Activated CD4-positive, alpha-beta memory T cell treated with anti-CD3 and anti-CD28 coated beads for 36 hours (primary cell): ENCODE results near the gene NOSIP. TPM values are rescaled to one million over a fixed set of nuclear protein-coding genes. Genes with fewer than 3 reads are reported as not detected.
A peak's percentile ranks its signal among the peaks of the same experiment; 100 is the strongest.
"Not testable (repeated sequence)": the region's sequence is repeated elsewhere in the genome, so short reads cannot be mapped to it uniquely, and the experiment has no call there.

Experiments
- CTCF ChIA-PET: fragments of 350-600 bp; sonication (Branson Sonifier 250); formaldehyde crosslinking; loops from one replicate; lab custom pipeline; 2021; ENCODE audit warnings: antibody characterized with exemption, inconsistent platforms; lab: Charles Lee
- POLR2A ChIA-PET: fragments of 350-600 bp; sonication (Branson Sonifier 250); formaldehyde crosslinking; loops from one replicate; lab custom pipeline; 2021; ENCODE audit warnings: antibody characterized with exemption; lab: Charles Lee
- DNase-seq: peaks from one replicate; pipeline ENCODE4 v3.0.0-alpha.2; 2020
- H3K27ac Mint-ChIP-seq: one replicate; pipeline ENCODE4 v1.8.0; 2021; ENCODE audit warnings: mixed read lengths
- H3K27me3 Mint-ChIP-seq: one replicate; pipeline ENCODE4 v1.8.0; 2021; ENCODE audit warnings: mixed read lengths
- H3K36me3 Mint-ChIP-seq: one replicate; pipeline ENCODE4 v1.8.0; 2021; ENCODE audit warnings: mixed read lengths
- H3K4me1 Mint-ChIP-seq: one replicate; pipeline ENCODE4 v1.8.0; 2021; ENCODE audit warnings: low read depth, mixed read lengths
- H3K4me3 Mint-ChIP-seq: one replicate; pipeline ENCODE4 v1.8.0; 2021; ENCODE audit warnings: mild to moderate bottlenecking, mixed read lengths
- H3K9me3 Mint-ChIP-seq: one replicate; pipeline ENCODE4 v1.8.0; 2021; ENCODE audit warnings: mixed read lengths
- intact Hi-C: fragments of 100-400 bp; cut with micrococcal nuclease; formaldehyde crosslinking; loops from one replicate; pipeline ENCODE4 v1.15.1; 2023
- total RNA-seq, 2 experiments: library from RNA; stranded (reverse); gene quantifications; one replicate each; pipeline ENCODE4 v1.2.3, GENCODE V29; 2021

Gene NOSIP
- 10 to 100 TPM; 80.3 to 84.3 TPM for total RNA-seq

- Mint-ChIP-seq H3K27ac (peak within 1 kb of the TSS; percentile 92), H3K27me3 (no peaks in the 10 kb centered on the region), H3K4me3 (peak within 1 kb of the TSS; percentile 97), H3K4me1 (peaks cover 29% of the 10 kb centered on the region), H3K9me3 (no peaks in the 10 kb centered on the region), H3K36me3 (peaks cover 3% of the 10 kb centered on the region)
- ChIA-PET POLR2A (interaction anchor here (0.5 to 2.5 kb wide), 12 partner anchors 9 to 97 kb away, joined by 3 to 22 read pairs (median 6); partner anchors contain the start of genes PRMT1 and PRR12), CTCF (interaction anchor here (0.6 to 3.5 kb wide), 11 partner anchors 10 to 773 kb away, joined by 3 to 36 read pairs (median 5); partner anchors contain the start of genes PRMT1 and PRR12)
- intact Hi-C loops: loop anchor here (1.0 kb wide), 2 partner anchors 10 to 60 kb away; partner anchors contain the start of gene RRAS
- peak; percentile 98 for DNase-seq
Measured at GRCh38 chr19:49580264-49581006, at the start of gene NOSIP. Gene NOSIP, minus strand, starts transcription at chr19:49580556. Its CDS starts 19,865 bp downstream, at chr19:49560691.

- ChIA-PET POLR2A (no interaction called here), CTCF (interaction anchor here (0.7 kb wide), 1 partner anchor 51 kb away, joined by 4 read pairs; no protein-coding TSS in a partner anchor)
- no peak overlapping the region for H3K27ac Mint-ChIP-seq
Measured at GRCh38 chr19:49629659-49630058, 49.3 kb upstream of the NOSIP start.

GRCh38 chr19:49626226-49626625, 45.9 kb upstream of the NOSIP start:
- Mint-ChIP-seq H3K36me3 (peaks cover 3% of the 10 kb centered on the region), H3K4me1 (no peaks in the 10 kb centered on the region), H3K4me3 (no peak overlapping the region), H3K9me3 (no peaks in the 10 kb centered on the region), H3K27ac (no peak overlapping the region), H3K27me3 (no peaks in the 10 kb centered on the region)
- POLR2A ChIA-PET: no interaction called here
- intact Hi-C loops: no loop called here
- no peak for DNase-seq
- CTCF ChIA-PET: no interaction called here

More at GRCh38 chr19:49629659-49630058, 49.3 kb upstream of the NOSIP start:
- H3K27me3 Mint-ChIP-seq: no peaks in the 10 kb centered on the region
- no peaks in the 10 kb centered on the region for H3K4me1 Mint-ChIP-seq
- H3K9me3 Mint-ChIP-seq: no peaks in the 10 kb centered on the region
- DNase-seq: no peak
- H3K36me3 Mint-ChIP-seq: no peaks in the 10 kb centered on the region
- no peak overlapping the region for H3K4me3 Mint-ChIP-seq
- intact Hi-C loops: no loop called here

- peaks cover 3% of the 10 kb centered on the region for H3K36me3 Mint-ChIP-seq
- H3K4me3 Mint-ChIP-seq: no peak overlapping the region
- ChIA-PET CTCF (interaction anchor here (0.7 kb wide), 1 partner anchor 56 kb away, joined by 3 read pairs; no protein-coding TSS in a partner anchor), POLR2A (no interaction called here)
- DNase-seq: no peak
- intact Hi-C loops: no loop called here
- H3K27ac Mint-ChIP-seq: no peak overlapping the region
- H3K4me1 Mint-ChIP-seq: no peaks in the 10 kb centered on the region
- H3K27me3 Mint-ChIP-seq: no peaks in the 10 kb centered on the region
- no peaks in the 10 kb centered on the region for H3K9me3 Mint-ChIP-seq
Measured at GRCh38 chr19:49624967-49625910, 44.9 kb upstream of the NOSIP start.

GRCh38 chr19:49617860-49618259, 37.5 kb upstream of the NOSIP start:
- H3K4me3 Mint-ChIP-seq, H3K9me3 Mint-ChIP-seq, H3K27ac Mint-ChIP-seq, DNase-seq, H3K27me3 Mint-ChIP-seq, intact Hi-C loops: not testable (repeated sequence)
- CTCF ChIA-PET: interaction anchor here (3.0 kb wide), 1 partner anchor 54 kb away, joined by 14 read pairs; no protein-coding TSS in a partner anchor
- H3K4me1 Mint-ChIP-seq: peaks cover 14% of the 10 kb centered on the region
- POLR2A ChIA-PET: interaction anchor here (2.1 kb wide), 1 partner anchor 26 kb away, joined by 4 read pairs; no protein-coding TSS in a partner anchor
- H3K36me3 Mint-ChIP-seq: peaks cover 36% of the 10 kb centered on the region

GRCh38 chr19:49616945-49617344, 36.6 kb upstream of the NOSIP start:
- POLR2A ChIA-PET: interaction anchor here (2.1 kb wide), 1 partner anchor 27 kb away, joined by 4 read pairs; no protein-coding TSS in a partner anchor
- CTCF ChIA-PET: interaction anchor here (0.8 to 3.0 kb wide), 2 partner anchors 55 to 64 kb away, joined by 3 to 14 read pairs; no protein-coding TSS in a partner anchor
- H3K36me3 Mint-ChIP-seq: peaks cover 36% of the 10 kb centered on the region
- peaks cover 14% of the 10 kb centered on the region for H3K4me1 Mint-ChIP-seq
- intact Hi-C loops: no loop called here
- H3K27ac Mint-ChIP-seq: no peak overlapping the region
- H3K9me3 Mint-ChIP-seq: no peaks in the 10 kb centered on the region
- H3K4me3 Mint-ChIP-seq: no peak overlapping the region
- DNase-seq: no peak
- H3K27me3 Mint-ChIP-seq: no peaks in the 10 kb centered on the region

GRCh38 chr19:49616532-49616931, 36.2 kb upstream of the NOSIP start:
- POLR2A ChIA-PET: interaction anchor here (2.1 kb wide), 1 partner anchor 27 kb away, joined by 4 read pairs; no protein-coding TSS in a partner anchor
- H3K9me3 Mint-ChIP-seq: no peaks in the 10 kb centered on the region
- no peak overlapping the region for H3K4me3 Mint-ChIP-seq
- no peak overlapping the region for H3K27ac Mint-ChIP-seq
- no peaks in the 10 kb centered on the region for H3K27me3 Mint-ChIP-seq
- CTCF ChIA-PET: interaction anchor here (0.8 to 3.0 kb wide), 2 partner anchors 56 to 64 kb away, joined by 3 to 14 read pairs; no protein-coding TSS in a partner anchor
- H3K36me3 Mint-ChIP-seq: peaks cover 36% of the 10 kb centered on the region
- intact Hi-C loops: no loop called here
- no peak for DNase-seq
- peaks cover 14% of the 10 kb centered on the region for H3K4me1 Mint-ChIP-seq

GRCh38 chr19:49615861-49616260, 35.5 kb upstream of the NOSIP start:
- ChIA-PET CTCF (no interaction called here), POLR2A (interaction anchor here (2.1 kb wide), 1 partner anchor 28 kb away, joined by 4 read pairs; no protein-coding TSS in a partner anchor)
- H3K9me3 Mint-ChIP-seq: no peaks in the 10 kb centered on the region
- H3K27me3 Mint-ChIP-seq: no peaks in the 10 kb centered on the region
- no peak for DNase-seq
- H3K36me3 Mint-ChIP-seq: peaks cover 36% of the 10 kb centered on the region
- H3K4me3 Mint-ChIP-seq: no peak overlapping the region
- H3K27ac Mint-ChIP-seq: no peak overlapping the region
- peaks cover 14% of the 10 kb centered on the region for H3K4me1 Mint-ChIP-seq
- intact Hi-C loops: no loop called here

- Mint-ChIP-seq H3K9me3 (no peaks in the 10 kb centered on the region), H3K27ac (peak overlapping the region; percentile 83), H3K4me1 (peaks cover 14% of the 10 kb centered on the region), H3K4me3 (no peak overlapping the region), H3K27me3 (no peaks in the 10 kb centered on the region), H3K36me3 (peaks cover 35% of the 10 kb centered on the region)
- intact Hi-C loops: no loop called here
- ChIA-PET POLR2A (no interaction called here), CTCF (interaction anchor here (0.8 kb wide), 1 partner anchor 26 kb away, joined by 4 read pairs; the partner anchor contains the start of gene RRAS)
- DNase-seq: peak; percentile 55
Measured at GRCh38 chr19:49614096-49614833, 33.9 kb upstream of the NOSIP start.

- Mint-ChIP-seq H3K4me3 (no peak overlapping the region), H3K4me1 (peaks cover 14% of the 10 kb centered on the region), H3K27me3 (no peaks in the 10 kb centered on the region), H3K9me3 (no peaks in the 10 kb centered on the region), H3K36me3 (peaks cover 35% of the 10 kb centered on the region), H3K27ac (peak overlapping the region; percentile 83)
- no peak for DNase-seq
- intact Hi-C loops: no loop called here
- CTCF ChIA-PET: no interaction called here
- POLR2A ChIA-PET: no interaction called here
Measured at GRCh38 chr19:49613374-49613773, 33.0 kb upstream of the NOSIP start.
